Activated CD4-positive, alpha-beta T cell treated with anti-CD3 and anti-CD28 coated beads, Interleukin-2, amount 50 U/mL, for 24 hours (primary cell): Measurements from ENCODE around the gene STPG3.
"Not testable (repeated sequence)": the region's sequence is repeated elsewhere in the genome, so short reads cannot be mapped to it uniquely, and the experiment has no call there.

Experiments used
- DNase-seq, 2 donors: peaks; one replicate each; pipeline ENCODE4 v3.0.0-alpha.2; 2020; ENCODE audit warnings: low read depth in 1 of 2, low spot score in 1 of 2

Gene STPG3

DNA sequence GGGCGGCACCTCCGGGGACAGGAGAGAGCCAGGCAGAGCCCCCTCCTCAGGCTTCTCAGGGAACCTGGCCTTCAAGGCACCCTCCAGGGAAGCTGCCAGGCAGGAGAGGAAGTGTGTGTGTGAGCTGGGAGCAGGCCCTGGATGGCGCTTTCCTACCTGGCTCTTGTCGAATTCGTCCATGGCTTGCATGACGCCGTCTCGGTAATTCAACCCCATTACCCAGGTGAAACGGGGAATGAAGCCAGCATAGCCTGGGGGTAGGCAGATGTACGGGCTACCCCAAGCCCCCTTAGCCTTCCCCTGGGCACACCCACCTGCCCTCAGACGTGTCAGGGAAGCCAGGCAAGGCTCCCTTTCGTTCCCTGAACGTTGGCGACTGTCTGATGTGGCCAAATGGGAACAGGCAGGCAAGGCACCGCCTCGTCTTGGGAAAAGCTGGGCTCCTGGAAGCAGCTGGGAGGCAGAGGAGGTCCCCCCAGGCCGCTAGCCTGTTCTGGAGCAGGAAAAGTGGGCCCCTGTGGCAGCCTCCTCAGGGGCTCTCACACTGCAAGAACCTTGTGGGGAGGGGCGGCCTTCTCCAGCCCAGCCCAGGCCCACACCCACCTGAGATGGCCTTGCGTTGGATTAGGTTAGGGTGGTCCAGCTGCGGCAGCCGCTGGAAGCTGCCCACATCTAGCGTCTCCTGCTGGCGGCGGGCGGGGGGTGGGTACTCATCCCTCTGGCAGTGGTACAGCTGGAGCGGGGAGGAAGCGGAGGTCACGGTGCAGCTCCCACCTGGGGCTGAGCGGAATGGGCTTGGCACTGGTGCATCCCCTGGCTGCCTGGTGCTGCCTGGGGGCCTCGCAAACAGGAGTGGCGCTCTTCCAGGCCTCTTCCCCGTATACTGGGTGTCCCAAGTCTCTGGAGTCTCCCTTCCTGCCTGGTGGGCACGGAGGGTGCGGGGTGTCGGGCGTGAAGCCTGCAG lies 6.3 kb upstream of the STPG3 start:
- DNase-seq, result no peak

DNA sequence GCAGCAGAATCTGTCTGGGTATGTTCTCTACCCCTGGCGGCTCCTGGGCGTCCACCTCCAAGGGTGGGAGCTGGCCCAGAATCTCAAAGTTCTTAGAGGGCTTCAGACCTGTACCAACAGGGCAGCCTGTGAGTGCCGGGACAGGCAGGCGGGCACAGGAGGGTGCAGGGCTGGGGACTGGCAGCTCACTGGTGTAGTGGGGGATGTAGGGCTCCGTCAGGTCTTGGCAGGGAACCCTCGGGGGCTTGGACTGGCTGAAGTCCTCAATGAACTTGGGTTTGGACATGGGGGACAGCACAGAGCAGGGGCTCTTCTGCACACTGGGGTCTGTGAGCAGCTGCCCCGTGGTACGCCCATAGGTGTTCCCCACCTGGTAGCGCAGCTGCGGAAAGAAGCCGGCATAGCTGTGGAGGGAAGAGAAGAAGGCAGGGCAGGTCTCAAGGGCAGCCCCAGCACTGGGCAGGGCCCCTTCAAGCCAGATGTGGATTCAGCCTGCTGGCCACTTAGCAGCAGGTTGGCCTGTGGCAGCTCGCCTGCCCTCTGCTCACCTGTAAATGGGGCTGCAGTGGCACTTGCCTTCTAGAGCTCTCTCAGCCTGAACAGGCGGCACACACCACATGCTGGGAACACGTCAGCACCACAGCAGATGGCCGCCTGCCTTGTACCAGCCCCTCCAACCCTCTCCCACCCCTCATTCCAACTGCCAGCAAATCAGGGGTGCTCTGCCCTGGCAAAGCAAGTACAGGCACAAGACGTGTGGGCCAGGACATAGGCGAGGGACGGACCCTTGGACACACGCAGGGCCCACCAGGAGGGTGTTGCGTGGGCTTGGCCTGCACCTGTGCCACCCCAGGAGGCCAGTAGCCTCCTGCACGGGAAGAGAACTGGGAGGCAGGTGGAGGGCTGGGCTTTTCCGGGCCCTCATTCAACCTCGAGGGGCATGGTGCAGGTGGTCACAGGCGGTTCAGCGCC lies 5.3 kb upstream of the STPG3 start:
- DNase-seq, result no peak

DNA sequence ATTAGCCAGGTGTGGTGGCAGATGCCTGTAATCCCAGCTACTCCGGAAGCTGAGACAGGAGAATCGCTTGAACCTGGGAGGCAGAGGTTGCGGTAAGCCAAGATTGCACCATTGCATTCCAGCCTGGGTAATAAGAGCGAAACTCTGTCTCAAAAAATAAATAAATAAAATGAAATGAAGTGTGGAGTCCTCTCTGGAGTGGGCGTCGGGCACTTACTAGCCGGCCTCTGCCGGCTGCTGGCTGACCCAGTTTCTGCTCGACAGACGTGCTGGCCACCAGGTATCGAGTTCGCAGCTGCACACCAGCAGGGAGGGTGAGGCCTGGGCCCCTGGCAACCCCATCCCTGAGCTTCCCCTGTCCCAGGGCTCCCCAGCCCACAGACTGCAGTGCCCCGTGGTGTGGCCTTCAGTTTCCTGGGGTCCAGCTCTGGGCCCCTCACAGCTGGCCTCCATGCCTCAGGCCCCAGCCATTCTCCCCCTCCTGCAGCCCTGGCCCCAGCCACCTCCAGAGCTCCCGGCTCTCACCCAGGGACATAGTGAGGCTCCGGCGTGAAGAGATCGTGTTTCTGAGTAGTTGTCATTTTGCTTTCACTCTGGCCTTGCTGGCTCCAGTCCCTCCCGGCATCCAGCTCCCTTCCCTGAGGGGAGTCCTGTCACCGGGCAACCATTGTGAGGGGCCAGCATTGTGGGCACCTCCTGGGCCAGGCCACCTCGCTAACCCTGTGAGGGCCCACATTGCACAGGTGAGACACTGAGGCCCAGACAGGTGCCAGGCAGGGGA lies 3.8 kb upstream of the STPG3 start:
- no peak for DNase-seq

GRCh38 chr9:137247916-137248175 lies 3.2 kb upstream of the STPG3 start:
- no peak for DNase-seq

DNA sequence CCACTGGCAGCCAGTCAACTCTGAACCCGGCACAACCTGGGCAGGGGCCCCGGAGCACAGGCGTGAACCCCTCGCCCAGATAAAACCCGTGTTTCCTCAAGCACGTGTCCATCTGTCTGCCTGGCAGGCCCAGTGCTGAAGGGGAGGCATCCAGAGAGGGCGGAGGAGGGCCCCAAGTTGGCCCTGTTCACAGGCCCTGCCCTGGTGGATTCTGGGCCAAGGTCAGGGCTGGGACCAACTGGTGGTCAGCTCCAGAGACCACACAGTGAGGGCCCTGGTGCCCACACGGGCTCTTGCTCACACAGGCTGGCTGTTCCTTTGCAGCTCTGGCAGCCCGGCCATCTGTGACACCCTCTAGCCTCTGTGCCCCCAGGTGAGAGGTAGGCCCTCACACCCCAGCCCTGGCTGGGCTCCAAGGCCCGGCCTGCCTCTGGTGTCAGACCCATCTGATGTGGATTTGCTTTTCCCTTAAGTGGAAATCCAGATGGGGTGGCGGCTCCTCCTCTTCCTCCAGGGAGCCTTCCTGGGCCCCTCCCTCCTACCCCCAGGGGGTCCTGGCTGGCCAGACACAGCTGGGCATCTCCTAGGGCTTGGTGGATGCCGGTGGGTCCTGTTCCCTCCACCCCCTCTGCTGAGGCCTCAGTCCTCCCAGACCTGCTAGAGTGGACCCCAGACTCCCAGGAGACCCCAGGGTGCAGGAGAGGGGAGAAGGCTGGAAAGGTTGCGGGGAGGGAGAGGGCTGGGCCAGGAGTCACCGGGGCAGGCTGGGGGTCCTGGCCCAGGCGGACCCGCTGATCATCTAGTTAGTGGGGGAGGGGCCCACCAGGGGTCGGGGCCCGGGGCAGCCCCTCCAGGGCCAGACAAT lies 525 bp upstream of the STPG3 start:
- DNase-seq, result no peak

- DNase-seq, result no peak
Observed at GRCh38 chr9:137251490-137252268, 593 bp downstream of the STPG3 start.

GRCh38 chr9:137252555-137253506 lies 1.7 kb downstream of the STPG3 start:
- no peak for DNase-seq

- DNase-seq, result no peak
Observed at GRCh38 chr9:137253717-137254623, 2.9 kb downstream of the STPG3 start.

DNA sequence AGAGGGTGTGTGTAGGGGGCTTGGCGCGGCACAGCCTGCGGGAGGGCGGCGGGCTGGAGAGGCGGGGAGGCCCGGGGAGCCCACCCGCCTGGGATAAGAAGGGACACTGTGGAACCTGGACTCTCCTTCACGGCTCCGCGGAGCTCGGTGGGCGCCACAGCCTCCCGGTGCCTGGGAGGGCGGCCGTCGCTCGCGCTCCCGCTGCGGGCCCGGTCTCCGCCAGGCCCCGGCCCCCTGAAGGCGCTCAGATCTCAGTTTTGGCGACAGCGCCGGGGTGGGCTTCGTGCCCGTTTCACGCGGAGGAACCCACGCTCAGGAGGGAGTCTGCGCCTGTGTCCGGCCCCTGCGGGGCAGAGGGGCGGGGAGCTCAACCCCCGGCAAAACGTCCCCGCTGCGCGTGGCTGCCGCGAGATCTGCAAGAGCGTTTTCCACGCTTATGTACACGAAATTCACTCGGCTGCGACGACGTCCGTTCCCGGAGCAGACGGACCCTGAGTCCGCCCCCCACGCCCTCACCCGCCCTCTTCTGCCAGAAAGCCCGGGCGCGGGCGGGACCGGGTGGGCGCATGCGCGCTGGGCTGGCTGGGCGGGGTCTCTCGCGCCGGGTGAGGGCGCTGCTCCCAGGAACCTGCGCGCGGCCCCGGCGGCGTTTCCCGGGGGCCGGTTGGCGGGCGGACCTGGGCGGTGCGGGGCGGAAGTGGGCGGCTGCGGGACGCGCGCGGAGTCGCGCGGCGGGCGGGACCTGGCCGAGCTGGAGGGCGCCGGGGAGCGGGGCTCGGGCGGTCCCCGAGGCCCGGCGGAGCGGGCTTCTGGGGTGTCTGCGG lies 3.8 kb downstream of the STPG3 start, which contains the start of gene NELFB:
TSS of gene NELFB (plus strand) at position 704 of the 824 bp plus-strand sequence.
- peak; percentile 93 to 94 for DNase-seq

DNA sequence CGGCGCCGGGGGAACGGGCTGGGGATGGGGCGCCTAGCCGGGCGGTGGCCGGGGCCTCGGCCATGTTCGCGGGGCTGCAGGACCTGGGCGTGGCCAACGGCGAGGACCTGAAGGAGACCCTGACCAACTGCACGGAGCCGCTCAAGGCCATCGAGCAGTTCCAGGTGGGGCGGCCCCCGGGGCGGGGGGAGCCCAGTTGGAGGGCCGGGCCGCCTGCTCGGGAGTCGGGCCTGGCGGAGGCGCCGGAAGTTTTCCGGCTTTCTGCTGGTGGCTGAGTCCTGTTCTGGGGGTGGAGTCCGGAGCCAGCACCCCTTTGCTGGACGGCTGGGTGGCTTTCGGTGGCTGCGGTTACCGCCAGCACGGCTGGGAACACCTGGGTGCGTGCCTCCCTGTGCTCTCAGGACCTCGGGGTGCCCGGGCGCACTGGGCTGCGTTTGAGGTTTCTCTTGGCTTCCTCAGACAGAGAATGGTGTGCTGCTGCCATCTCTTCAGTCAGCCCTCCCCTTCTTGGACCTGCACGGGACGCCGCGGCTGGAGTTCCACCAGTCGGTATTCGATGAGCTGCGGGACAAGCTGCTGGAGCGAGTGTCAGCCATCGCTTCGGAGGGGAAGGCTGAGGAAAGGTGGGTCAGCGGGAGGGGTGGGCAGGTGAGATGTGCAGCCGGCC lies 4.5 kb downstream of the STPG3 start:
- DNase-seq, result no peak

DNA sequence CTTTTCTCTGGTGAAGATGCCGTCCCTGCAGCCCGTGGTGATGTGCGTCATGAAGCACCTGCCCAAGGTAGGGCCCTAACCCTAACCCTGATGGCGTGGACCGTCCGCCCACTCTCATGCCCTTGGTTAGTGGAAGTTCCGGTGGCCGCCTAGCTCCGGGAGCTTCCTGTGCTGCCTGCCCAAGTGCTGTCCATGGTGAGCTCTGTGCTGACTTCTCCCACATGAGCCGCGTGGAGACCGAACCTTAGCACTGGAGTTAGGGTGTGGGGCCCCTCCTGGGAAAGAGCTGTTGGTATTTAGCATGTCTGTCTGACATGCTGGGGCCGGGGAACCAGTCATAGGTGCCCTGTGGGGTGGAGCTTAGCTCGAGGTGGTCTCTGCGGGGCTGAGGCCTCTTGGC lies 5.3 kb downstream of the STPG3 start:
- DNase-seq, result no peak

GRCh38 chr9:137256856-137257255 lies 5.8 kb downstream of the STPG3 start:
- no peak for DNase-seq

DNA sequence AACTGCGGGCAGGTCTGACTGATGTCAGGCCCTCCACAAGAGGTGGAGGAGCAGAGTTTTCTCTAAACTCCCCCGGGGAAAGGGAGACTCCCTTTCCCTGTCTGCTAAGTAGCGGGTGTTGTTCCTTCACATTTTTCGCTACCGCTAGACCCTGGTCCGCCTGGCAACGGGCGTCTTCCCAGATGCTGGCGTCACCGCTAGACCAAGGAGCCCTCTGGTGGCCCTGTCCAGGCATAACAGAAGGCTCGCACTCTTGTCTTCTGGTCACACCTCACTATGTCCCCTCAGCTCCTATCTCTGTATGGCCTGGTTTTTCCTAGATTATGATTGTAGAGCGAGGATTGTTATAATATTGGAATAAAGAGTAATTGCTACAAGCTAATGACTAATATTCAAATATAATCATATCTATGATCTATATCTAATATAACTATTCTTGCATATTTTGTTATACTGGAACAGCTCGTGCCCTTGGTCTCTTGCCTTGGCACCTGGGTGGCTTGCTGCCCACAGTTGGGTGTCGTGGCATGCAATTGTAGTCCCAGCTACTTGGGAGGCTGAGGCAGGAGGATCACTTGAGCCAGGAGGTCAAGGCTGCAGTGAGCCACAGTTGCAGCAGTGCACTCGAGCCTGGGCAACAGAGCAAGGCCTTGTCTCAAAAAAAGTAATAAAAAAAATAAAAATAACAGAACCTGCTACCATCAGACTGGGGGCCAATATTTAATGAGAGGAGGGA lies 11.3 kb downstream of the STPG3 start:
- DNase-seq, result not testable (repeated sequence)

DNA sequence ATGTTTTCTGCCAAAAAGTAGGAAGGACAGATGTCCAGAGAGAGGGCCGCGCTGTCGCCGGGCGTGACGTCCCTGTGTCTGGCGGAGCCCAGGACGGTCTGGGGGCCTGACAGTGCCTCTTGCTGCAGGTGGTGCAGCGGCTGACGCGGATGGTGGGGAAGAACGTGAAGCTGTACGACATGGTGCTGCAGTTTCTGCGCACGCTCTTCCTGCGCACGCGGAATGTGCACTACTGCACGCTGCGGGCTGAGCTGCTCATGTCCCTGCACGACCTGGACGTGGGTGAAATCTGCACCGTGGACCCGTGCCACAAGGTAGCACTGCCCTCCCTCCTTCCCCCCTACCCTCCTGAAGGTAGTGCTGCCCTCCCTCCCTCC lies 11.8 kb downstream of the STPG3 start:
- no peak for DNase-seq

GRCh38 chr9:137263506-137263905 lies 12.4 kb downstream of the STPG3 start:
- no peak for DNase-seq
